ENCODE data around the gene HEMGN. TPM values are rescaled to one million over a fixed set of nuclear protein-coding genes. Genes with fewer than 3 reads are reported as not detected.

The HEMGN gene, protein sequence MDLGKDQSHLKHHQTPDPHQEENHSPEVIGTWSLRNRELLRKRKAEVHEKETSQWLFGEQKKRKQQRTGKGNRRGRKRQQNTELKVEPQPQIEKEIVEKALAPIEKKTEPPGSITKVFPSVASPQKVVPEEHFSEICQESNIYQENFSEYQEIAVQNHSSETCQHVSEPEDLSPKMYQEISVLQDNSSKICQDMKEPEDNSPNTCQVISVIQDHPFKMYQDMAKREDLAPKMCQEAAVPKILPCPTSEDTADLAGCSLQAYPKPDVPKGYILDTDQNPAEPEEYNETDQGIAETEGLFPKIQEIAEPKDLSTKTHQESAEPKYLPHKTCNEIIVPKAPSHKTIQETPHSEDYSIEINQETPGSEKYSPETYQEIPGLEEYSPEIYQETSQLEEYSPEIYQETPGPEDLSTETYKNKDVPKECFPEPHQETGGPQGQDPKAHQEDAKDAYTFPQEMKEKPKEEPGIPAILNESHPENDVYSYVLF
- not detected in 2 replicates for total RNA-seq

DNA sequence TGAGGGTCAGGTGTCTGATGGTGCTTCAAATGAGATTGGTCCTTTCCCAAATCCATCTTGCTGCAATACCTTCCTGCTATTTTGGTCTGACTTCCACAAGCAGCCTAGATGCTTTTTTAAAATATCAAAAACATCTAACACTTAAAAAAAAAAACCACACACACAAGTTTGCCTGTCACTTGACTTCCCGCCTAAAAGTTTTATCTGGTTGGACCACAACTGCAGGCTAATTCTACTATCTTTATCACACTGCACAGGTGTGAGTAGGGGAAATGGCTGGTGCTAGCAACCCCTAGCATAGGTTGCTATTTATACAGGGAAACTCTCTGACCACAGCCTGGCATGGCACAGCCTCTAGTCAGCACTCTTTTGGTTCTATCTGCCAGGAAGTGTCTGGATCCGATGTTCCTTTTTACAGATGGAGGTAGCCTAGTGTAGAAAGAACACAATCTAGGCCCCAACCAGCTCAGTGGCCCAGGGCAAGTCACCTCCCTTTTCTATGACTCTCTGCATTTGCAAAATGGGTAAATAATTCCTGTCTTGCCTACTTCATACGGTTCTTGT is at the start of gene HEMGN:
Gene HEMGN (minus strand): TSS at position 92 of the 564 bp plus-strand sequence. CDS start 36 bp downstream, at position 56.

DNA sequence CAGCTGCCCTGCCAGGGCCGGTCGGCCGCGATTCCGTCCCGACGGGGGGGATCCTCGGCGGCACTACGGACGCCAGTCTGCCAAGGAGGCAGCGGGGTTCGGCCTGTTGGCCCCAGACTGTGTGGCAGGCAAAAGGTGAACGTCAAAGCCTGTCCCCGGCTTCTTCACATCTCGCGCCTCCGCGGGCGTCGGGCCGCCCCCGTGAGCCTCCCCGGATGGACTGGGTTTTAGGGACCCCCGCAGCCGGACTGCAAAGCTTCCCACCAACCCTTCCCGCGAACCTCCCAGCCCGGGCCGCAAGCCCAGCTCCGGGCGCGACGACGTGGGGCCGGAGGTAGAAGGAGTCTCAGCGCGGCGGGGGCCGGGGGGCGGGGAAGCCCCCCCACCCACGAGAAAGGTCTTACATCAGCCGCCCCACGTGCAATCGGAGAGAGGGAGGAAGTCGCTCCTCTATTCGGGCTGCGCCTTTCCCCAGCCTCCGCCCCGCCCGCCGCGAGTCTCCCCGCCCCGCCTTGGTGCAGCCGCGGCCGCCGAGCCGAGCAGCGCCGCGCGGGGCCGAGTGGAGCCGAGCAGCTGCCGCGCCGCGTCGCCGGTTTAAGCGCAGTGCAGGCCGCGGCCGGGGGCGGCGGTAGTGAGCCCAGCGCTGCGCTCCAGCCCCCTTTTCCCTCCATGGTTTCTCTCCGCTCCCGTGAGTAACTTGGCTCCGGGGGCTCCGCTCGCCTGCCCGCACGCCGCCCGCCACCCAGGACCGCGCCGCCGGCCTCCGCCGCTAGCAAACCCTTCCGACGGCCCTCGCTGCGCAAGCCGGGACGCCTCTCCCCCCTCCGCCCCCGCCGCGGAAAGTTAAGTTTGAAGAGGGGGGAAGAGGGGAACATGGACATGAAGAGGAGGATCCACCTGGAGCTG is 45.0 kb upstream of the HEMGN start, which contains the start of gene ANP32B:
Gene ANP32B (plus strand): TSS at position 659 of the 906 bp plus-strand sequence. CDS start 215 bp downstream, at position 874.

DNA sequence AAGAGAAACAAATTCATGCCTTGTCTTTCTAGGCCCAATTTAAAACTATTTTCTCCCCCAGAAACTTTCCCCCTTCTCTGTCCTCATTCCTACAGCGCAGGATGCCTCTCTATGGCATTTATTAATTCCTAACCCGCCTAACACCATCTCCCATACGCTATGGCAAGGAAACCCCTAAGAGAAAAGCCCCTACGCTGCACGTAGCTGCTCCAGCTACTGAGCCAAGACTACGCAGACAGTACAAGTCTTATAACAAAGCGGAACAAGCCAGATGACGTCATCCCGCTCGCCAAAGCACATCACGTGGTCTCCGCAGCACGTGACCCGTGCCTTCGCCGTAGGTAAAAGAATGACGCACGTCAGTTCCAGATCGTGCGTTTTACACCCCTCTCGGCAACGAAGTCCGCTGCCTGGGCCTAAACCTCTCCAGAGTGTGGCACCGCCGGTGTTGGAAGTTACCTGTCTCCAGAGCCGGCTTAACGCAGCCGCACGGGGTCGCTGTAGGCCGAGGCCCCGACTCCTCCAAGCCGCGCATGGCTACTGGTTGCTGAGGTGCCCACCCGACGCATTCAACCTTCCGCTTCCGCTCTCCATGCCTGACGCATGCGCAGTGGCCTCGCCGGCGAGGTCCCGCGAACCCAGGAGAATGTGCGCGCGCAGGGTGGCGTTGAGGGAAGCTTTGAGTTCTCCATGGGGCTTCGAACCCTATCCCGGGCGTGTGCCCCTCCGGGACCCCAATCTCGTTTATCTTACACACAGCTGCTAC is 15.8 kb downstream of the HEMGN start, which contains the start of gene TRMO:
Gene TRMO (minus strand): TSS at position 542 of the 766 bp plus-strand sequence. CDS start 7 bp downstream, at position 535.

Other genes with a start within 250 kb of the HEMGN start
- 3.4 and 3.6 TPM in 2 replicates for gene XPA, start 240.8 kb downstream of the HEMGN start, total RNA-seq
- 2.1 and 4.1 TPM in 2 replicates for gene FOXE1, start 84.9 kb downstream of the HEMGN start, total RNA-seq
- 14.5 and 16.1 TPM in 2 replicates for gene TRMO, start 15.7 kb downstream of the HEMGN start, total RNA-seq
- 5.5 and 5.8 TPM in 2 replicates for gene ANP32B, start 45.2 kb upstream of the HEMGN start, total RNA-seq
- 101 and 156 TPM in 2 replicates for gene NANS, start 118.6 kb upstream of the HEMGN start, total RNA-seq
- 9.0 and 9.6 TPM in 2 replicates for gene TRIM14, start 181.1 kb upstream of the HEMGN start, total RNA-seq

Measured in tracheal epithelial cell (primary cell).